ENCODE results near the gene EIF2B5.

The EIF2B5 gene

DNA sequence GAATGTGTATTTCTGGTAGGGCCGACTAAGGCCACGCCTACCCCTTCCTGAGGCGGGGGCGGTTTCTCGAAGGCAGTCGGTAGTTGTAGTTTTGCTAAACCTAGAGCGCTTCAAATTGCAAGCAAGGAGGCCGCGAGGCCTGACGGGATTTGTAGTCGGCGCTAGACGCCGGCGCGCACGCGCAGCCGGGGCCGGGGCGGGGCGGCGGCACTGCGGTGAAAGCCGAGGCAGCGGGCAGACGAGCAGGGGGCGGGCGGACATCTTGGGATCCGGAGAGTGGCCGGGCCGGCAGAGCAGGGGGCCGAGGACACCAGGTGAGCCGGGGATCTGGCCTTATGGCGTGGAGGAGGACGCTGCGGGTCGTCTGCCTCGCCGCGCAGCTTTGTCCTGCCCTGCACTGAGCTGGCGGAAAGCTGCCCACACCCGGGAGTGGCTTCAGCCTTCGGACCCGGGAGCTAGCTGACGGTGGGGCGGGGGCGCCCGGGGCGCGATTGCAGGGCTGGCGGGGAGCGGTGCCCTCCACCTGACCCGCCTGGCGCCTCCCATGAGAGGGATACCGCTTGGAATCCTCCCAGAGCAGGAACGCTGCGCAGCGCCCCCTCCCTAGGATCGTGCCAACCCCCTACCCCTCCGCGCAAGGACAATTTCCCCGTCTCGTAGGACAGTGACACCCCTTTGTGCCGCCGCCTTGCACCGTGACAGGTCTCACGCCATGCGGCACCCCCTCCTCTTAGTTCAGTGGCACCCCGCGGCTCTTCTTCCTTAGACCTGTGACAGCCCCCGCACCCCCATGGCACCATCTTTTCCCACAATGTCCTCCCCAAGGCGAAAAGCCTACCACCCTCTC lies 39.7 kb downstream of the EIF2B5 start, which contains the start of gene AP2M1:
Gene AP2M1 (plus strand): TSS at position 210 of the 847 bp plus-strand sequence. CDS start 2,139 bp downstream, outside the sequence.
- DNase-seq: peak; percentile 99

DNA sequence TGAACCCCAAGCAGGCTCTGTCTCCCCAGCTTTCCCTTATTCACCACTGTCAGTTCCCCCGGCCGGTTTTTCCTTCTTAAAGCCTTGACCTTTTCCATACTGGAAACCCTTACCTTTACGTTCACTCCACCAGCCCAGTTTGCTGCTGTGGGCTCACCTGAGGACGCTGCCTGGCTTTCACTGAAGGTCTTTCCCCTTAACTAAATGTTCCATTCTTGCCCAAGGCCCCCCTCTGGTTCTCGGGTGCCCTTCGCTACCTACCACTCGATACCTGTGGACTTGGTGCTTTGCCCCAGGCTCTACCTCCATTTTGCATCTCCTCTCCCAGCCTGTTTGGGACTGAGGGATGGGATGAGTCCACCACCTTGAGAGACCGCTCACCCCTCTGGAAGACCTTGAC lies 40.3 kb downstream of the EIF2B5 start:
- DNase-seq: no peak

DNA sequence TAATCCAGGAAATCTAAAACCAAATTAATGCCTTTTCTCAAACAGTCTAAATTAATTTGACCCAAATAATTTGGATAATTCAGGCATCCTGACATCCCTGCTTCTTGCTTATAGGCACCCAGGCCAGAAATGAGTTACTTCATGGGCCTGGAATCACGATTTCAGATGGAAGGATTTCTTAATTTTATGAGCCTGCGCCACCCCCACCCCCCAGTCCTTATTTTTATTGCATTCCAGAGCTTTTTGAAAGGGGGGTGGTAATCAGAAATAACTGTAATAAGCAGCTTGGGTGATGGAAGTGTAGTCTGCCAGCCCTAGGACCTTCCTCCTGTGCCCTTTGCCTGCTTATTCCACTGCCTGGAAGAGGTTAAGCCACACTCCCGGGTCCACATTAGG lies 40.8 kb downstream of the EIF2B5 start:
- DNase-seq: no peak

DNA sequence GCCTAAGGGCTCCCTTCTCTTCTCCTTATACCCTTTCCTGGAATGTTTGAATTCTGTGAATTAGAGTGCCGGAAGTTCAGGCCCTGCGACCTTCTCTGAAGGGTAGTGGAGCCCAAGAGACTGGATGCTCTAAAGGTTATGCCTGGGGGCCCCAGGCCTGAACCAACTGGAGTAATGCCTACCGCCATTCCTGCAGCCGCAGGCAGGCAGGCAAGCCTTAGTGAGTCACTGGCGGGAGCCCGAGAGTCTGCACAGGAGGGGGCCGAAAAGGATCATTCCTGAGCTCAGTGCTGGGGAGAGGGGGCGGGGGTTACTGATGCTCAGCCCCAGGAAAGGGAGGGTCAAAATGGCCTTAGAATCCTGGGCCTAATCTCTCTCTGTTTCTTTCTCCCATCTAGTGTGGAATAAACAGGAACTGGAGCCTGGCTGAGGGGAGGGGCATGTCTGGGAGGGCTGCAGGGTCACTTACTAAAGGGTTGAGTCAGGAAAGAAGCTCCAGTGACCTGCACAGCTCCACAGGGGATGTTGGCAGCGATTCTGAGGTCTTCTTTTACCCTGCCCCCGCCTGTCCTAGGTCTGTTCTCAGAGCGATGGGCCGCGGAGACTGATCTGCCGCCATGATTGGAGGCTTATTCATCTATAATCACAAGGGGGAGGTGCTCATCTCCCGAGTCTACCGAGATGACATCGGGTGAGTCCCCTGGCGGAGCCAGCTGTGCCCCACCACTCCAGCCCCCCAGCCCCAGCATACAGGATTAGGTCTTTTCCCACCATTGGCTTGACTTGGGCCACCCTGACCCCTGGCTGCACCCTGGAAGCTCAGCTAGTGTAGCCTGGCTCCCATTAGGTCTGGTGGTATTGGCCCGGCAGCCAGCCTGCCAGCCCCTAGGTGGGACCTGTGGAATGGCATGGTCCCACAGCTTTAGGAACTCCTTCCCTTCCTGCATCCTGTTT lies 41.5 kb downstream of the EIF2B5 start:
- DNase-seq: peak; percentile 89

DNA sequence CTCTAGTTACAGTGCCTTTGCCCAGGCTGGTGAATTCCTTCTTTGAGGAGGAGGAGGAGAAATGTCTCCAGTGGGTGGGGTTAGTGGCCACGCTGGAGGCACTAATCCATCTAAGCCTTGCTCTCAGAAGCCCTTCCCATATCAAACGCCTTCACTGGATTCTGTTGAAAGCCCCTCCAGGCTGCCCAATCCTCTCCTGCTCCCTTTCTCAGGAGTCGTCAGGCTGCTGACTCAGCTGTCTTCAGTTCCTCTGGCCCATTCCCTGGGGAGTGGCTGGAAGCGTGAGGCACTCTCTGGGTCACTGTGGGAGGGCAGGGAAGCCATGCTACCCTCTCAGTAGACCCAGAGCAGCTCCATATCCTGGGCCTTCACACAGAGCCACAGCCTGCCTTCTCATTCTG lies 42.2 kb downstream of the EIF2B5 start:
- DNase-seq: peak; percentile 55

DNA sequence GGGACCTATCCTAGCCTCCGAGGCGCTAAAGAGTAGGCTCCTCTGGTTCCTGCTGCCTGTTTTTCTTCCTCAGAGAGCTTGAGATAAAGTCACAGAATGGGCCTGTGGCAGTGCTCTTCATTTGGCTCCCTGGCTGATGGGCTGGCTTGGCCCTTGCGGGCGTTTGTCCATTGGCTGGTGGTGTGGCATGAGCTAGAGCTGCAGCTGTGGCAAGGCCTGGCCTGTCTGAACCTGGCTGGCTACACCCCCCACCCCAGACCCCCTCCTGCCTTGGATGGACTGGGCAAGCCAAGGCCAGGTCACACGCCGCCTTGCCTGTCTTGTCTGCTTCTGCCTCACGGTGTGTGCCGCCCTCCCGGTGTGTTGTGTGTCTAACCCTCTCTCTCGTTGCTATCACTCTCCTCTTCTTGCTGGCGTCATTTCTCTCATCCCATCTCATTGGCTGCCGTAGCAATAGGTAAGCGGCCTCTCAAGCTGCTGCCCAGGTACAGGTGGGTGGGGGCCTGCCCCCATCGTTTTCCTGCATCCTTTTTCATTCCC lies 42.7 kb downstream of the EIF2B5 start:
- DNase-seq: no peak

DNA sequence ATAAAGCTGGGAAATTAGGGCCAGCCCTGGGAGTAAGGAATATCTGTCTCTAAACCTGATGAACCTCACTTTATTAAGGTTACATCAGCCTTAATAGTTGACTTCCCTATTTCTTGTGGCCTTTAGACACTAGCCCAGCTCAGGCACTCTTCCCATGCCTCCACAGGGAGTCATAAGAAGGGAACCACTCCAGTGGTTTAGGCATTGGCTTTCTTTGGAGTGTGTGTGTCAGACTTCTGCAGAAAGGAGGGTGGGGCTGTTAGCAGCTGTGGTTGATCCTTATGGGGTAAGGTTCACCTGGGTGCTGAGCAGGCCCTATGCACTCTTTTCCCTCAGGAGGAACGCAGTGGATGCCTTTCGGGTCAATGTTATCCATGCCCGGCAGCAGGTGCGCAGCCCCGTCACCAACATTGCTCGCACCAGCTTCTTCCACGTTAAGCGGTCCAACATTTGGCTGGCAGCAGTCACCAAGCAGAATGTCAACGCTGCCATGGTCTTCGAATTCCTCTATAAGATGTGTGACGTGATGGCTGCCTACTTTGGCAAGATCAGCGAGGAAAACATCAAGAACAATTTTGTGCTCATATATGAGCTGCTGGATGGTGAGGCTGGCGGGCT lies 43.5 kb downstream of the EIF2B5 start:
- peak; percentile 65 for DNase-seq

DNA sequence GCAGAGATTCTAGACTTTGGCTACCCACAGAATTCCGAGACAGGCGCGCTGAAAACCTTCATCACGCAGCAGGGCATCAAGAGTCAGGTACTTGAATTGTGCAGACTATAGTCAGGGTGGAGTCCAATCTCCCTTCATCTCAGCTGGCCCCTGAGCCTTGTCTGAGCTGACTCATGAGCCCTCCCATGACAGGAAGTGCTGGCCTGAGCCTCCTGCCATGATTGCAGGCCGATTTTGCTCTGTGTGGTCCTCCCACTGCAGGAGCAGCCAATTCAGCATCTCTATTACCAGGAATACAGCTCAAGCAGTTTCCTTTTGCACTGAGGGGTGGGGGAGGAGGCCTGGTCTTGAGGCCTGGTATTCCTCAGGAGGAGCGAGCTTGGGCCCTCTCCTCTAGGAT lies 45.0 kb downstream of the EIF2B5 start:
- DNase-seq: peak; percentile 51

DNA sequence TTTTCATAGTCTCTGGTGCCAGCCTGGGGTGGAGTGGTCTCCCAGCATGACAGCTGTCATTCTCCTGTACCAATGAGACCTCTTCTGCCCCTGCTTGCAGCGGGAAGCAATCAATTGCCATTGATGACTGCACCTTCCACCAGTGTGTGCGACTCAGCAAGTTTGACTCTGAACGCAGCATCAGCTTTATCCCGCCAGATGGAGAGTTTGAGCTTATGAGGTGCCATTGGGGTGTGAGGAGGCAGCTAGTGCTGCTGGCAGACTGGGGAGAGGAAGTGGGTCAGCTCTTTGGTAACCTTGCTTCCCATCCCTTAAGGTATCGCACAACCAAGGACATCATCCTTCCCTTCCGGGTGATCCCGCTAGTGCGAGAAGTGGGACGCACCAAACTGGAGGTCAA lies 46.4 kb downstream of the EIF2B5 start:
- no peak for DNase-seq

DNA sequence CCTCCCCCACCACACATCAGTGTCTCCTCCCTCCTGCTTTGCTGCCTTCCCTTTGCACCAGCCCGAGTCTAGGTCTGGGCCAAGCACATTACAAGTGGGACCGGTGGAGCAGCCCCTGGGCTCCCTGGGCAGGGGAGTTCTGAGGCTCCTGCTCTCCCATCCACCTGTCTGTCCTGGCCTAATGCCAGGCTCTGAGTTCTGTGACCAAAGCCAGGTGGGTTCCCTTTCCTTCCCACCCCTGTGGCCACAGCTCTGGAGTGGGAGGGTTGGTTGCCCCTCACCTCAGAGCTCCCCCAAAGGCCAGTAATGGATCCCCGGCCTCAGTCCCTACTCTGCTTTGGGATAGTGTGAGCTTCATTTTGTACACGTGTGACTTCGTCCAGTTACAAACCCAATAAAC lies 48.5 kb downstream of the EIF2B5 start:
- DNase-seq: no peak

DNA sequence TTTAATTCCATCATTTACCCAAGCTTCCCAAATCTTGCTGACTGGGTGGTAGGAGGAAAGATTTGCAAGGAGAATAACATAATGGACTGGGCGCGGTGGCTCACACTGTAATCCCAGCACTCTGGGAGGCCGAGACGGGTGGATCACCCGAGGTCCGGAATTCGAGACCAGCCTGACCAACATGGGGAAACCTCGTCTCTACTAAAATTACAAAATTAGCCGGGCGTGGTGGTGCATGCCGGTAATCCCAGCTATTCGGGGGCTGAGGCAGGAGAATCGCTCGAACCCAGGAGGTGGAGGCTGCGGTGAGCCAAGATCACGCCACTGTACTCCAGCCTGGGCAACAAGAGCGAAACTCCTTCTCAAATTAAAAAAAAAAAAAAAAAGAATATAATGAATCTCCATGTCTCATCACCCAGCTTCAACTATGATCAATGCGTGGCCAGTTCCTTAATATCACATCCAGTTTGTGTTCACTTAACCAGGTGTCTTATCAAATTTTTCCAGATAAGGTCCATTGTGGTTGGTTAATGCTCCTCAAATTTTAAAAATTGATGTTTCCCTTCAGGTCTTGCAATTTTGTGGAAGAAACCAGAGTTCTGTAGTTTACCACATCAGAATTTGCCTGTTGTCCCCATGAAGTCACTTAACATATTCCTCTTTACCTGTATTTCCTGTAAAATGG lies 49.5 kb downstream of the EIF2B5 start:
- DNase-seq: no peak

DNA sequence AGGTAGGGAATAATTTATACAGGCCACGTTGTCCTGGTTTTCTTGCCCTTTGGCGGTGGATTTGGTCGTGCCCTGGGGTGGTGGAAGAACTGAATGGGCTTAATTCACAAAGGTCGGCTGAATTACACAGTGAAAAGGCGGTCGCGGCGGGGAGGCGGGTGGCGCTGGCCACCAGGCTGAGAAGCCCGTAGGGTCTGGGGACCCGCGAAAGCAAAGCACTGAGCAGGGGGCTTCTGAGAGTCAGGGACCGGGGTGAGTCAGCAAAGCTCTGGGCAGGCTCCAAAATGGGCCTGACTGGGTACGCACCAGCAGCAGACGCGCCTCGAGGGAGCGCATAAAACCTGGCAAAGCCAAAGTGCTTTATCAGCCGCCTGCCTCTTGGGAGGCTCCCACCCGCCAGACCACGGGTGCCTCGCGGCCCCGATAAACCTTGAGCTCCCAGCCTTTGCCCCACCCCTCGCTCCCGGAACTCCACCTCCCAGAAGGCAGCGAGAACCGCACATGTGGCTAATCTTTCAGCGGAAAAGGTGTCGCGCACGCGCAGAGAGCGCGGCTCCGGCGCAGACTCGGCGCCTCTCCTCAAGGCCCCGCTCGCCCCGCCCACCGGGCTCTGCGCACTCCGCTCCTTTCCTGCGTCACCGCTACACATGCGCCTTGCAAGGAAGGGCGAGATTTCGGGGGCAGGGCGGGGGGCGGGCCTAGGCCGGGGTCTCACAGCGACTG lies 50.5 kb downstream of the EIF2B5 start:
- peak; percentile 100 for DNase-seq

DNA sequence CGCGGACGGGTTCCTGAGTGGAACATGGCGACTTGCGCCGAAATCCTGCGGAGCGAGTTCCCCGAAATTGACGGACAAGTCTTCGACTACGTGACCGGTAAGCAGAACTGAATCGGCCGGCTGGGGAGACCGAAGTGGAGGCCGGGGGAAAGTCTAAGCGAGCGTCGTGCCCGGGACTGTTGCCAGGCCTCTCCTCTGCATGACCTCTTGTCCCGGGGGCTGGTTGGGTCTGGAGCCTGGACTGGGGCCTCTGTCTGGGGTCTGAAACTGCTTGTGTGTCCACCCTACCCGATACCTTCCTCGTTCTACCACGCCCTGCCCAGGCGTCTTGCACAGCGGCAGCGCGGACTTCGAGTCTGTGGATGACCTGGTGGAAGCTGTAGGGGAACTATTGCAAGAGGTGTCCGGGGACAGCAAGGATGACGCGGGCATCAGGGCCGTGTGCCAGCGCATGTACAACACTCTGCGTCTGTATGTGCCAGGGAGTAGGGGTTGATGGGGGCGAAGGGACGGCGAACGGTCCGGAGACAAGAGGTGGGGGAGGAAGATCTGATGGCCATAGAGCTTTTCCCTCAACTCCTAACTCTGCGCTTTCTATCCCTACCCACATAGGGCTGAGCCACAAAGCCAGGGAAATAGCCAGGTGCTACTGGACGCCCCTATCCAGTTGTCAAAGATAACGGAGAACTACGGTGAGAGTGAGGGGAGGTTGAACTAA lies 51.2 kb downstream of the EIF2B5 start, which contains the start of gene ABCF3:
Gene ABCF3 (plus strand): TSS at position 16 of the 718 bp plus-strand sequence. CDS start 9 bp downstream, at position 25.
- DNase-seq: peak; percentile 51

DNA sequence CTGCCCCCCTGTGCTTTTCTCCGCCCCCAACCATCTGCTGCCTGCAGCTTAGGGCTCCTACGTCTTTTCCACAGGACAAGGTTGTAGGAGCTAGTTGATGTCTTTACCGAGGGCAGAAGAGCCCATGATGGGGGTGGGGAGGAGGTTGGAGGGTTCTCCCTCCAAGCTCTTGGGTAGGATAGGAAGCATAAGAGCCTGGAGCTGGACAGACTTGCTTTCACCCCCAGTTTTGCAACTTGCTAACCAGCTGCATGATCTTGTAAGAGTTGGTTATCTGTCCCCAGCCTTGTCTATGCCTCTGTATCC lies 51.7 kb downstream of the EIF2B5 start:
- no peak for DNase-seq

DNA sequence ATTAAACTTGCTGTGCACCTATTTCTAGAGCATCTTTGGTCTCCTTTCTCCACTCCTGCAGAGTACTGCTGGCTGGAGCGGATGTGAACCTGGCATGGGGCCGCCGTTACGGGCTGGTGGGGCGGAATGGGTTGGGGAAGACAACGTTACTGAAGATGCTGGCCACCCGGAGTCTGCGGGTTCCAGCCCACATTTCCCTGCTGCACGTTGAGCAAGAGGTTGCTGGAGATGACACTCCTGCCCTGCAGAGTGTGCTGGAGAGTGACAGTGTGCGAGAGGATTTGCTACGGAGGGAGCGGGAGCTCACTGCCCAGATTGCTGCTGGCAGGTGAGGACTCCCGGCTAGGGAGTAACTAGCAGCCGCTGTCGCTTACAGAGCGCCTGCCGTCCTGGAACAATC lies 52.9 kb downstream of the EIF2B5 start:
- DNase-seq: no peak

DNA sequence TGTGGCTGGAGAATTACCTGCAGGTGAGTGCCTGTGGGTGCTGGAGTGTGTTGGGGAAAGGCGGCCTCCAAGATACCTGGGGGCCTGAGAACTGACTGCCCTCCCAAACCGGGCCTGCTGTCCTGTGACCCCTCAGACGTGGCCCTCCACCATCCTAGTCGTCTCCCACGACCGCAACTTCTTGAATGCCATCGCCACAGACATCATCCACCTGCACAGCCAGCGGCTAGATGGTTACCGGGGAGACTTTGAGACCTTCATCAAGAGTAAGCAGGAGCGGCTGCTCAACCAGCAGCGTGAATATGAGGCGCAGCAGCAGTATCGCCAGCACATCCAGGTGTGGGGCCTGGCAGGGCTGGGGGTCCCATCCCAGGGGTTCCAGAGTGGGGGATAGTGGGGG lies 54.3 kb downstream of the EIF2B5 start:
- no peak for DNase-seq

DNA sequence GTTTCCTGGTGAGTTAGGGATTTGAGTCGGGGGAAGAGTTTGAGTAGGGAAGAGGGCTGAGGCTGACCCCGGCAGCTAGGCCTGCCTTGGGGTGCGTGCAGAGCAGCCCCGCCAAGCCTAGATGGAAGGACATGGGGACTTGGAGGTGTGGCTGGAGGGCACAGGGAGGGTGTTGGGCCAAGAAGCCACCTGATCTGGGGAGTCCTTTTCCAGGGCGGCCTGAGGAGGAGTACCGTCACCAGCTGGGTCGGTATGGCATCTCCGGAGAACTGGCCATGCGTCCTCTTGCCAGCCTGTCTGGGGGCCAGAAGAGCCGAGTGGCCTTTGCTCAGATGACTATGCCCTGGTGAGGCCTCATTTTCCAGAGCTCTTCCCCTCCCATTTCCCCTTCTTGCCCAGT lies 57.7 kb downstream of the EIF2B5 start:
- DNase-seq: no peak

DNA sequence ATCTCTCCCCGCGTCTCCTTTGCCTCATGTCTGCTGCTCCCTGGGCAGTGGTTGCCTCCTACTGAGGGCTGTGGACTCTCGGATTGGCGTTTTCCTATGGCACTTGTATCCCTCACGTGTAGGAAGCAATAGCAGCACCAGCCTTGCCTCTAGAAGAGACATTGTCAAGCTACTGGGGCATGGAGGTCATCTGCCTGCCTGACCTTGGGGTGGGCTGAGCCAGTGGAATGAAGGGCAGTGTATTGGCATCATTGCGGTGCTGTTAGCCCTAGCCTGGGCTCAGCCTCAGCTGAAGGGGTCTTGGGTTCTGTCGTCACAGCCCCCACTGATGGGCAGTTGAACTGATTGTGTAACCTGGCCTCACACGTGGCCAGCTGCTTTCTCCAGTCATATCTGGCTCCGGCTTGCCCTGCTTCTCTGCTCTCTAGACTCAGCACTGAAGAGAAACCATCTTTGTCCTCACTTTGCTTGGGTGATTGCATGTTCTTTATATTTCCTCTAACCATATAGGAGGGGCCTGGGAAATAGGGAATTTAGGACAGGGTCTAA lies 58.9 kb downstream of the EIF2B5 start:
- no peak for DNase-seq
